Panc1 (cell line): ENCODE data around the gene DOCK1.

Source experiments
- TCF7L2 ChIP-seq: IDR thresholded peaks from 2 replicates; pipeline ENCODE4 v1.6.1; 2011; ENCODE audit warnings: mild to moderate bottlenecking, low read depth, low read length, inconsistent platforms
- TF ChIP-seq, protein P1 (sequence below): fragments of 450-650 bp; IDR thresholded peaks from 2 replicates; pipeline ENCODE4 v1.5.1; 2017; ENCODE audit warnings: mild to moderate bottlenecking
- TF ChIP-seq, protein P2 (sequence below), 2 experiments: IDR thresholded peaks; 2 replicates each; pipeline ENCODE4 v1.6.1; 2011 to 2012; ENCODE audit warnings: low read depth in 2 of 2, control low read depth in 1 of 2, low read length in 1 of 2, mild to moderate bottlenecking in 1 of 2, moderate library complexity in 1 of 2; ENCODE audit not compliant: insufficient read depth in 1 of 2

DNA sequence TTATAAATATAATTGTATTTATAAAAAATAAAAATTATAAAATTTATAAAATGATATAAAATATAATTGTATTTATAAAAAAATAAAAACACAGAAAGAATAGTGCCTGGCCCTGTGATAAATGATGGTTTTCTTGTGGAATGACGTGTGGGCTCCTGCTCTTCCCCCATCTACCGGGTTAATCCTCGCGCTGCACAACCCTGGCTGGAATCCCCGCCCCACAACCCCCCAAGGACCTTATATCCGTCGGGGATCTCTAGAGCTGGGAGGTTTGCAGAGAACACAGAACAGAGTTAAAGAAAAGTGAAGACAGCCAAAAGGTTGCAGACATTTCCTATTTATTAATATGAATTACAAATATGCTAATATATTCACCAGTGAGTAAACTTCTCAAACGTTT, 548.5 kb downstream of the DOCK1 start:
- no peak for TF ChIP-seq TCF7L2
- TF ChIP-seq, protein P1, sequence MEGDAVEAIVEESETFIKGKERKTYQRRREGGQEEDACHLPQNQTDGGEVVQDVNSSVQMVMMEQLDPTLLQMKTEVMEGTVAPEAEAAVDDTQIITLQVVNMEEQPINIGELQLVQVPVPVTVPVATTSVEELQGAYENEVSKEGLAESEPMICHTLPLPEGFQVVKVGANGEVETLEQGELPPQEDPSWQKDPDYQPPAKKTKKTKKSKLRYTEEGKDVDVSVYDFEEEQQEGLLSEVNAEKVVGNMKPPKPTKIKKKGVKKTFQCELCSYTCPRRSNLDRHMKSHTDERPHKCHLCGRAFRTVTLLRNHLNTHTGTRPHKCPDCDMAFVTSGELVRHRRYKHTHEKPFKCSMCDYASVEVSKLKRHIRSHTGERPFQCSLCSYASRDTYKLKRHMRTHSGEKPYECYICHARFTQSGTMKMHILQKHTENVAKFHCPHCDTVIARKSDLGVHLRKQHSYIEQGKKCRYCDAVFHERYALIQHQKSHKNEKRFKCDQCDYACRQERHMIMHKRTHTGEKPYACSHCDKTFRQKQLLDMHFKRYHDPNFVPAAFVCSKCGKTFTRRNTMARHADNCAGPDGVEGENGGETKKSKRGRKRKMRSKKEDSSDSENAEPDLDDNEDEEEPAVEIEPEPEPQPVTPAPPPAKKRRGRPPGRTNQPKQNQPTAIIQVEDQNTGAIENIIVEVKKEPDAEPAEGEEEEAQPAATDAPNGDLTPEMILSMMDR, result no peak
- TF ChIP-seq, protein P2, sequence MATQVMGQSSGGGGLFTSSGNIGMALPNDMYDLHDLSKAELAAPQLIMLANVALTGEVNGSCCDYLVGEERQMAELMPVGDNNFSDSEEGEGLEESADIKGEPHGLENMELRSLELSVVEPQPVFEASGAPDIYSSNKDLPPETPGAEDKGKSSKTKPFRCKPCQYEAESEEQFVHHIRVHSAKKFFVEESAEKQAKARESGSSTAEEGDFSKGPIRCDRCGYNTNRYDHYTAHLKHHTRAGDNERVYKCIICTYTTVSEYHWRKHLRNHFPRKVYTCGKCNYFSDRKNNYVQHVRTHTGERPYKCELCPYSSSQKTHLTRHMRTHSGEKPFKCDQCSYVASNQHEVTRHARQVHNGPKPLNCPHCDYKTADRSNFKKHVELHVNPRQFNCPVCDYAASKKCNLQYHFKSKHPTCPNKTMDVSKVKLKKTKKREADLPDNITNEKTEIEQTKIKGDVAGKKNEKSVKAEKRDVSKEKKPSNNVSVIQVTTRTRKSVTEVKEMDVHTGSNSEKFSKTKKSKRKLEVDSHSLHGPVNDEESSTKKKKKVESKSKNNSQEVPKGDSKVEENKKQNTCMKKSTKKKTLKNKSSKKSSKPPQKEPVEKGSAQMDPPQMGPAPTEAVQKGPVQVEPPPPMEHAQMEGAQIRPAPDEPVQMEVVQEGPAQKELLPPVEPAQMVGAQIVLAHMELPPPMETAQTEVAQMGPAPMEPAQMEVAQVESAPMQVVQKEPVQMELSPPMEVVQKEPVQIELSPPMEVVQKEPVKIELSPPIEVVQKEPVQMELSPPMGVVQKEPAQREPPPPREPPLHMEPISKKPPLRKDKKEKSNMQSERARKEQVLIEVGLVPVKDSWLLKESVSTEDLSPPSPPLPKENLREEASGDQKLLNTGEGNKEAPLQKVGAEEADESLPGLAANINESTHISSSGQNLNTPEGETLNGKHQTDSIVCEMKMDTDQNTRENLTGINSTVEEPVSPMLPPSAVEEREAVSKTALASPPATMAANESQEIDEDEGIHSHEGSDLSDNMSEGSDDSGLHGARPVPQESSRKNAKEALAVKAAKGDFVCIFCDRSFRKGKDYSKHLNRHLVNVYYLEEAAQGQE (IDR thresholded peaks at IDR 0.05; ENCODE audit: insufficient read depth in 1 of 2, low read depth in 2 of 2, low read length in 1 of 2), result no peak
